GM23338 (cell line): Measurements from ENCODE around the gene ISL2.

Experiments
- CREB1 ChIP-seq: fragments of 250-450 bp; sonication (Bioruptor Pico); IDR thresholded peaks from 2 replicates; pipeline ENCODE4 v1.5.0; 2020; ENCODE audit warnings: low read depth, mild to moderate bottlenecking, moderate library complexity
- CTCF ChIP-seq, 2 experiments: fragments of 200-600 bp in 1 of 2; sonication (generic) in 1 of 2; conservative IDR thresholded peaks; 2 replicates each; pipeline versions ENCODE4 v1.5.1 to v1.6.1; 2016 to 2017; ENCODE audit warnings: antibody characterized with exemption in 2 of 2, low read depth in 2 of 2, mild to moderate bottlenecking in 2 of 2, moderate library complexity in 1 of 2
- ETS1 ChIP-seq: IDR thresholded peaks from 2 replicates; pipeline ENCODE4 v1.6.1; 2016; ENCODE audit warnings: antibody characterized with exemption
- EZH2 ChIP-seq: fragments of 200-600 bp; sonication (generic); IDR thresholded peaks from one replicate; pipeline ENCODE4 v1.8.0; 2017; ENCODE audit warnings: antibody characterized with exemption, mild to moderate bottlenecking, low read depth; ENCODE audit not compliant: unreplicated experiment
- JUNB ChIP-seq: IDR thresholded peaks from one replicate; pipeline ENCODE4 v1.6.1; 2016; ENCODE audit warnings: antibody characterized with exemption; ENCODE audit not compliant: unreplicated experiment
- POLR2AphosphoS5 ChIP-seq: IDR thresholded peaks from 2 replicates; pipeline ENCODE4 v1.6.1; 2016; ENCODE audit warnings: antibody characterized with exemption, low read depth
- REST ChIP-seq: IDR thresholded peaks from one replicate; pipeline ENCODE4 v1.6.1; 2018; ENCODE audit warnings: antibody characterized with exemption; ENCODE audit not compliant: unreplicated experiment
- ZNF331 ChIP-seq: fragments of 250-450 bp; sonication (Bioruptor Pico); IDR thresholded peaks from 2 replicates; pipeline ENCODE4 v1.5.0; 2020; ENCODE audit warnings: low read depth, mild to moderate bottlenecking, moderate library complexity
- ZNF462 ChIP-seq: fragments of 250-450 bp; sonication (Bioruptor Pico); IDR thresholded peaks from 2 replicates; pipeline ENCODE4 v1.5.0; 2020; ENCODE audit warnings: mild to moderate bottlenecking, moderate library complexity

- TF ChIP-seq CTCF (conservative IDR thresholded peaks at IDR 0.05; ENCODE audit: low read depth in 2 of 2): no peak
- TF ChIP-seq ZNF462: no peak
- peak; percentile 91 for TF ChIP-seq EZH2
- no peak for TF ChIP-seq ETS1
- no peak for TF ChIP-seq REST
- TF ChIP-seq POLR2AphosphoS5: no peak
- TF ChIP-seq CREB1: no peak
- TF ChIP-seq JUNB: no peak
- TF ChIP-seq ZNF331: no peak
Observed at GRCh38 chr15:76341366-76342057, 4.9 kb downstream of the ISL2 start.
